IPS-15b (cell line): ENCODE data around the gene TNRC6A.
"Not testable (repeated sequence)": the region's sequence is repeated elsewhere in the genome, so short reads cannot be mapped to it uniquely, and the experiment has no call there.

Experiments
- H3K27me3 ChIP-seq: one replicate; pipeline ENCODE4 v1.6.1; 2013; ENCODE audit warnings: low read length; ENCODE audit not compliant: control insufficient read depth, insufficient read depth
- H3K36me3 ChIP-seq: one replicate; pipeline ENCODE4 v1.6.1; 2013; ENCODE audit warnings: low read length; ENCODE audit not compliant: control insufficient read depth, insufficient read depth
- H3K4me1 ChIP-seq: one replicate; pipeline ENCODE4 v1.6.1; 2013; ENCODE audit warnings: mild to moderate bottlenecking, low read length; ENCODE audit not compliant: control insufficient read depth, insufficient read depth
- H3K4me3 ChIP-seq: one replicate; pipeline ENCODE4 v1.5.1; 2013; ENCODE audit warnings: low read depth, low read length
- H3K9ac ChIP-seq: one replicate; pipeline ENCODE4 v1.6.1; 2013; ENCODE audit warnings: low read depth, mild to moderate bottlenecking, low read length
- H3K9me3 ChIP-seq: one replicate; pipeline ENCODE4 v1.6.1; 2013; ENCODE audit warnings: mild to moderate bottlenecking, low read length; ENCODE audit not compliant: control insufficient read depth, insufficient read depth

Gene TNRC6A

GRCh38 chr16:24789881-24790280 lies 60.4 kb downstream of the TNRC6A start:
- H3K9me3 ChIP-seq = no peaks in the 10 kb centered on the region
- peaks cover 39% of the 10 kb centered on the region for H3K36me3 ChIP-seq
- no peak overlapping the region for H3K9ac ChIP-seq
- no peaks in the 10 kb centered on the region for H3K4me1 ChIP-seq
- H3K4me3 ChIP-seq = no peak overlapping the region
- H3K27me3 ChIP-seq = no peaks in the 10 kb centered on the region

GRCh38 chr16:24800586-24800985 lies 71.1 kb downstream of the TNRC6A start:
- H3K36me3 ChIP-seq = peaks cover 50% of the 10 kb centered on the region
- H3K4me3 ChIP-seq = no peak overlapping the region
- no peaks in the 10 kb centered on the region for H3K4me1 ChIP-seq
- H3K9me3 ChIP-seq = no peaks in the 10 kb centered on the region
- H3K9ac ChIP-seq = no peak overlapping the region
- H3K27me3 ChIP-seq = no peaks in the 10 kb centered on the region

- Histone ChIP-seq H3K9ac (no peak overlapping the region), H3K4me3 (no peak overlapping the region), H3K9me3 (no peaks in the 10 kb centered on the region), H3K4me1 (no peaks in the 10 kb centered on the region), H3K27me3 (no peaks in the 10 kb centered on the region), H3K36me3 (peaks cover 58% of the 10 kb centered on the region)
These were observed 72.4 kb downstream of the TNRC6A start for GRCh38 chr16:24801761-24802302.

DNA sequence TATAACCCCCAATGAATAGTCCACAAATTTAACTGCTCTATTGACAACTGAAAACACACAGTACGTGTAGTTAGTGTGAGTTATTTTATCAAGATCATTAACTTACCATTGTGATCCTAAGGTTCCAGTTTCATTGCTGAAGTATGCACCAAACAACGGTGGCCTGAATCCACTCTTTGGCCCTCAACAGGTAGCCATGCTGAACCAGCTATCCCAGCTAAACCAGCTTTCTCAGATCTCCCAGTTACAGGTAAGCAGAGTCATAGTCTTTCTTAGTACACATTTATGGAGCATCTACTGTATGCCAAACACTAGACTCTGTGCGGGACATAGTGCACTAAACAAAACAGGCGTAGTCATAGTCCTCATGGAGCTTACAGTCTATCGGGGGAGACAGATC lies 76.0 kb downstream of the TNRC6A start:
- H3K27me3 ChIP-seq = no peaks in the 10 kb centered on the region
- no peaks in the 10 kb centered on the region for H3K4me1 ChIP-seq
- H3K4me3 ChIP-seq = no peak overlapping the region
- peaks cover 53% of the 10 kb centered on the region for H3K36me3 ChIP-seq
- H3K9me3 ChIP-seq = no peaks in the 10 kb centered on the region
- H3K9ac ChIP-seq = no peak overlapping the region

GRCh38 chr16:24807301-24807700 lies 77.8 kb downstream of the TNRC6A start:
- Histone ChIP-seq H3K4me3 (no peak overlapping the region), H3K9ac (no peak overlapping the region), H3K9me3 (no peaks in the 10 kb centered on the region), H3K27me3 (no peaks in the 10 kb centered on the region), H3K4me1 (no peaks in the 10 kb centered on the region), H3K36me3 (peaks cover 59% of the 10 kb centered on the region)

DNA sequence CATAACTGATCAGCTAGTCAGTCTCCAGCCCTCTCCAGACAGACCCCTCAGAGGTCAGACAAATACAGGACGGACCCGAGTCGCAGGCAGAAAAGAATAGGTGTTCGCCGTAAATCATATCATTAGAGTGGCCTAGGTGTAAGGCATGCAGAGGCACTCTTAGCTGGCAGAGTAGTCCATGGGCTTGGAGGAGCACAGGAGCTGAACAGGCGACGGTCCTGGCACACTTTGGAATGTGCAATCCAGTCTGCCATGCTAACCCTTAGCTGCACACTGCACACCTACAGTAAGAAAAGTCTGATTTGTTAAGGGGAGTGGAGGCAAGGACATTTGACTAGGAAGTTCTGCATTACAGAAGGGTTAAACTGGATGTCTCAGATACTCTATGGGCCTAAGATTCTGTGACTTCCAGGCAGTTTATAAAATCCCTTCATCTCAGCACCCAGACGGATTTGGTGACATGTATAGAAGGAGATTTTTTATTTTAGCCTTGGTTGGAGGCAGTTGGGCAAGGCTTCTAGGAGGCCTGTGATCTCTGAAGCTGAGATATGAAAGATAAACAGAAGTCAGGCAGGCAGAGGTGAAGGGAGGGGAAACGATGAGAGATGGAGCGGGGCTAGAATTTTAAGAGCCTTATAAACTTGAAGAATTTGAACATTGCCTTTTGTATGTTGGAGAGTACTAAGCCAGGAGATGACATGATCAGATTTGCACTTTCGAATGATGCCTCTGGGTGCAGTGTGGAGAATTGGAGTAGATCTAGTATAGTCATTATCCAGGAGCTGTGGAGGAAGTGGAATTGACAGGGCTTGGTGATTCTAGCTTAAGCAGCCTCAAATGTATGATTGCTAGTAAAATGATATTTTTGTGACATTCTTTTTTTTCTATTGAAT lies 81.7 kb downstream of the TNRC6A start:
- H3K9ac ChIP-seq = no peak overlapping the region
- H3K9me3 ChIP-seq = no peaks in the 10 kb centered on the region
- no peak overlapping the region for H3K4me3 ChIP-seq
- H3K27me3 ChIP-seq = no peaks in the 10 kb centered on the region
- peaks cover 70% of the 10 kb centered on the region for H3K36me3 ChIP-seq
- H3K4me1 ChIP-seq = no peaks in the 10 kb centered on the region

DNA sequence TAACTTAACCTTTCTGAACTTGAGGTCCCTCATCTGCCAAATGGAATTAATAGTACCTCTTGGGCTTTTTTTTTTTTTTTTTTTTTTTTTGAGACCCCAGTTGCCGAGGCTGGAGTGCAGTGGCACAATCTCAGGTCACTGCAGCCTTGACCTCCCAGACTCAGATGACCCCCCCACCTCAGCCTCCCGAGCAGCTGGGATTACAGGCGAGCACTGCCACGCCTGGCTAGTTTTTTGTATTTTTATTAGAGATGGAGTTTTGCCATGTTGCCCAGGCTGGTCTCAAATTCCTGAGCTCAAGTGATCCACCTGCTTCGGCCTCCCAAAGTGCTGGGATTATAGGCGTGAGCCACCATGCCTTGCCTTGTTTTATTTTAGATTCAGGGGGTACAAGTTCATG lies 83.4 kb downstream of the TNRC6A start:
- H3K9ac ChIP-seq, H3K9me3 ChIP-seq, H3K27me3 ChIP-seq, H3K4me1 ChIP-seq, H3K4me3 ChIP-seq: not testable (repeated sequence)
- peaks cover 73% of the 10 kb centered on the region for H3K36me3 ChIP-seq

DNA sequence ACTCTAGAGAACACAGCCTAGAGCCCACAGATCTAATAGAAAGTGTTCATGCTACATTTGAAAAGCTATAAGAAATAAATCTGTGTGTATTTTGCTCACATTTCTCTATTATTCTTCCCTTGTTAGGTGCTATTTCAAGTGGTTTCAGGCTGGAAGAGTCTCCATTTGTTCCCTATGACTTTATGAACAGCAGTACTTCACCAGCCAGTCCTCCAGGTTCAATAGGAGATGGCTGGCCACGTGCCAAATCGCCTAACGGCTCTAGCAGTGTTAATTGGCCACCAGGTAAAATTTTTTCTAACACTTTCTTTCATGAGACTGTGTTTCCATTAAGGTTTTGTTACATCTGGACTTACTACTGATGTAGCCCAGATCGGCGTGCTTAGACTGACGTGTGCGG lies 85.6 kb downstream of the TNRC6A start:
- Histone ChIP-seq H3K4me3 (no peak overlapping the region), H3K27me3 (no peaks in the 10 kb centered on the region), H3K9me3 (no peaks in the 10 kb centered on the region), H3K9ac (no peak overlapping the region), H3K36me3 (peaks cover 75% of the 10 kb centered on the region), H3K4me1 (no peaks in the 10 kb centered on the region)

GRCh38 chr16:24816688-24817087 lies 87.2 kb downstream of the TNRC6A start:
- H3K9ac ChIP-seq = no peak overlapping the region
- H3K4me1 ChIP-seq = no peaks in the 10 kb centered on the region
- H3K27me3 ChIP-seq = no peaks in the 10 kb centered on the region
- H3K9me3 ChIP-seq = no peaks in the 10 kb centered on the region
- no peak overlapping the region for H3K4me3 ChIP-seq
- H3K36me3 ChIP-seq = peaks cover 76% of the 10 kb centered on the region

DNA sequence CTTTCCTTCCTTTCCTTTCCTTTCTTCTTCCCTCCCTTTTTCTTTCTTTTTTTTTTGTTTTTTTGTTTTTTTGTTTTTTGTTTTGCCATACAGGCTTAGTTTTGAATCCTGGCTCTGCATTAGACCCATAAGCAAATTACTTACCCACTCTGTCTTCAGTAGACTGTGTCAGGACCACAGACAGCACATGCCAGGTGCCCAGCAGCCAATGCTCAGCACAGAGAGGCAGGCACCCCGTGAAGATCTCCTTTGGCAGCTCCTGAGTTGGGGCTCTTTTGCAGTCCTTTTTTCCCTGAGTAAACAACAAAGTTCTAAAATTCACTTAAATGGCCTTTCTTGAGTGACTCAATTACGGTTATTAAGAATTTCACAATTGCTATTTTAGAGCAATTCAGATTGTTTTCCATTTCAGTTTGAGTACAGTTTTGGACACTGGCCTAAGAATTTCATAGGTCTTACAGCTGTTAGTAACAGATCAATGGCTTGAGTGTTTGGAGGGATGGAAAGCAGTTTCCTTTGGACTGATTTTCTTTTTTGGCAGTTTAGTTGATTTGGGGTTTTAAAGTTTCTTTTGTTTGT lies 90.1 kb downstream of the TNRC6A start:
- no peaks in the 10 kb centered on the region for H3K27me3 ChIP-seq
- no peaks in the 10 kb centered on the region for H3K4me1 ChIP-seq
- no peaks in the 10 kb centered on the region for H3K9me3 ChIP-seq
- peaks cover 79% of the 10 kb centered on the region for H3K36me3 ChIP-seq
- H3K4me3 ChIP-seq = no peak overlapping the region
- H3K9ac ChIP-seq = no peak overlapping the region

DNA sequence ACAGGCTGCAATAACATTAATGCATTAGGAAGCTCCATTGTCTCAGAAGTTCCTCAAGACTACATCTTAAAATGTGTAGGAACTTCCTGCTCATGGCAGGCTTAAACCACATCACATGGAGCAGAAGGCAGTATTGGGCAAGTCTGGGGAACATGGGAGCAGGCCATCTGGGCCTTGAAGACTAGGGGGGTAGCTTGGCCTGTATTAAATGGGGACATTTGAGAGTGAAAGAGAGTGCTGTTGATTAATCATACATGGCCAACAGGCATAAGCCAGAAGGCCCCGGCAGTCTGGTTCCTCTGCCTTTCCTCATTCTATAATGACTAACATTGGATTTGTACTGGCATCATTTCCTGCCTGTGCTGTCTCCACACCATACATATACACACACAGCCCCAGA lies 91.1 kb downstream of the TNRC6A start:
- no peak overlapping the region for H3K9ac ChIP-seq
- no peaks in the 10 kb centered on the region for H3K9me3 ChIP-seq
- H3K4me3 ChIP-seq = no peak overlapping the region
- H3K27me3 ChIP-seq = no peaks in the 10 kb centered on the region
- H3K36me3 ChIP-seq = peaks cover 73% of the 10 kb centered on the region
- H3K4me1 ChIP-seq = no peaks in the 10 kb centered on the region

GRCh38 chr16:24821129-24821528 lies 91.7 kb downstream of the TNRC6A start:
- no peak overlapping the region for H3K4me3 ChIP-seq
- H3K36me3 ChIP-seq = peaks cover 67% of the 10 kb centered on the region
- H3K9ac ChIP-seq = no peak overlapping the region
- no peaks in the 10 kb centered on the region for H3K9me3 ChIP-seq
- H3K4me1 ChIP-seq = no peaks in the 10 kb centered on the region
- no peaks in the 10 kb centered on the region for H3K27me3 ChIP-seq
